Astrocyte of the spinal cord (primary cell): ENCODE results near the gene PCYT1A.

Experiments
- DNase-seq: peaks from one replicate; pipeline ENCODE4 v3.0.0; 2011; ENCODE audit warnings: low read depth, low spot score
- H3K4me3 ChIP-seq: 2 replicates; pipeline ENCODE4 v1.5.1; 2011; ENCODE audit warnings: low read depth, mild to moderate bottlenecking, low read length, moderate library complexity
- CTCF ChIP-seq: IDR thresholded peaks from 2 replicates; pipeline ENCODE4 v1.5.1; 2012; ENCODE audit warnings: low read depth, mild to moderate bottlenecking, low read length, inconsistent platforms
- in situ Hi-C: cut with HindIII; loops from 2 replicates; pipeline ENCODE4 v1.10.0; 2017; ENCODE audit warnings: low sequenced_read_pairs

The PCYT1A gene

GRCh38 chr3:196181127-196181546 lies 106.4 kb downstream of the PCYT1A start:
- DNase-seq: no peak
- in situ Hi-C loops: no loop called here
- no peak for TF ChIP-seq CTCF
- no peak overlapping the region for H3K4me3 ChIP-seq

DNA sequence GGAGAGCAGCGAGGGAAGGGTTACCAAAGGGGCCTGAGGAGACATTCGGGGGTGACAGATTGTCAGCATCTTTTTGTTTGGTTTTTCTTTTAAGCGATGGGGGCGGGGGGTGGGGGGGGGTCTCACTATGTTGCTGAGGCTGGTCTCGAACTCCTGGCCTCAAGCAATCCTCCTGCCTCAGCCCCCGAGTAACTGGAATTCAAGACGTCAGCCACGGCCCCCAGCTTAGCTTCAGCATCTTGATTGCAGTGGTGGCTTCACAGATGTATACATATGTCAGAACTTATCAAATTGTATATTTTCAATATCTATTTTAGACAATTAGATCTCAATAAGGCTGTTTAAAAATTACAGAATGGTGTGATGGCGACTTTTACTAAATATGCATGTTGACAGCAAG lies 107.2 kb downstream of the PCYT1A start:
- DNase-seq: no peak
- in situ Hi-C loops: no loop called here
- no peak overlapping the region for H3K4me3 ChIP-seq
- no peak for TF ChIP-seq CTCF
